Suppressor macrophage (primary cell): Measurements from ENCODE around the gene TXNDC9.
"Not testable (repeated sequence)": the region's sequence is repeated elsewhere in the genome, so short reads cannot be mapped to it uniquely, and the experiment has no call there.

Source experiments
- DNase-seq, 4 experiments: peaks; one replicate each; pipeline ENCODE4 v3.0.0-alpha.2; 2020 to 2022
- total RNA-seq, 17 experiments: gene quantifications; one replicate each; lab custom pipeline; 2026; ENCODE audit warnings: mixed read lengths in 6 of 17, inconsistent platforms in 3 of 17; lab: John Stamatoyannopoulos, UW

The TXNDC9 gene, protein sequence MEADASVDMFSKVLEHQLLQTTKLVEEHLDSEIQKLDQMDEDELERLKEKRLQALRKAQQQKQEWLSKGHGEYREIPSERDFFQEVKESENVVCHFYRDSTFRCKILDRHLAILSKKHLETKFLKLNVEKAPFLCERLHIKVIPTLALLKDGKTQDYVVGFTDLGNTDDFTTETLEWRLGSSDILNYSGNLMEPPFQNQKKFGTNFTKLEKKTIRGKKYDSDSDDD
- 21.7 to 62.0 (median 37.0) reads per million in 17 experiments for total RNA-seq

DNA sequence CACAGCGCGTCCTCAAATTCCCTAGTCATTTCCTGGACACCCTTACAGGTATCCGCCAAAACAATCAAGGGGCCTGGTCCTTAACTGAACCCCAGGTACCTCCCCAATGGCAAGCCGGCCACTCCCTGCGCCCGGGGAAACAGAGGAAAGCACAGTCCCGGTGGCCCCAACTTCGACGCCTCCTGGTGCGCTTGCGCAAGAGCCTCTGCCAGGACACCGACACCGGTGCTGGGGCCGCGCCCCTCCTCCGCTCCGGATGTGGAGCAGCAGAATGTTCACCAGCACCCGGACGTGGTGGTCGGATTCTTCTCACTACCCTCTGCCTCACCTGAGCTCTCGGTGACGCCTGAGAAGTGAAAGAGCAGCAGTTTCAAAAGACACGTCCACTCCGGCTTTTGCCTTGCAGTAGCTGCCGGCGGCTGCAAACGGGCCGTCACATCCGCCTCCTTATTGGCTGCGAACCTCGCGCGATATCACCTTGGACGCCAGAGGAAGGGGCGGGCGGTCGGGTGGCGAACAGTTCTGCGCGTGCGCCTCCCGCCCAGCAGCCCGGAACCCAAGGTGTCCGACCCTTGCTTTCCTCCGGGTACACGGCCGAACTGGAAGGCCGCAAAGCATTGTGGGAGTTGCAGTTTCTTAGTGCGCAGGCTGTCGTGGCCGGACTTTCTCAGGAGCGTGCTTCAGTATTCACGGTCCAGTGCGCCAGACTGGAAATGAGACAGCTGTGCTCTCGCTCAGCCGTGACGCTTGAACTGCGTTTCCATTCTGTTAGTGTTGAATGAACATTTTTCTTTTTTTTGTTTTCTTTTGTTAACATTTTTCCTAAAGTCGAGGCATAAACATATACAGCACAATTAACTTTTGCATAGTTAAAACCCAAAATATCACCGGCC is at the start of gene TXNDC9:
Gene TXNDC9, minus strand, starts transcription at position 423 of the 893 bp plus-strand sequence. CDS start 3,123 bp downstream, outside the sequence.
- DNase-seq: peak; percentile 99 to 100 (median 100)

GRCh38 chr2:99382143-99382542 is 46.0 kb upstream of the TXNDC9 start:
- DNase-seq: no peak

DNA sequence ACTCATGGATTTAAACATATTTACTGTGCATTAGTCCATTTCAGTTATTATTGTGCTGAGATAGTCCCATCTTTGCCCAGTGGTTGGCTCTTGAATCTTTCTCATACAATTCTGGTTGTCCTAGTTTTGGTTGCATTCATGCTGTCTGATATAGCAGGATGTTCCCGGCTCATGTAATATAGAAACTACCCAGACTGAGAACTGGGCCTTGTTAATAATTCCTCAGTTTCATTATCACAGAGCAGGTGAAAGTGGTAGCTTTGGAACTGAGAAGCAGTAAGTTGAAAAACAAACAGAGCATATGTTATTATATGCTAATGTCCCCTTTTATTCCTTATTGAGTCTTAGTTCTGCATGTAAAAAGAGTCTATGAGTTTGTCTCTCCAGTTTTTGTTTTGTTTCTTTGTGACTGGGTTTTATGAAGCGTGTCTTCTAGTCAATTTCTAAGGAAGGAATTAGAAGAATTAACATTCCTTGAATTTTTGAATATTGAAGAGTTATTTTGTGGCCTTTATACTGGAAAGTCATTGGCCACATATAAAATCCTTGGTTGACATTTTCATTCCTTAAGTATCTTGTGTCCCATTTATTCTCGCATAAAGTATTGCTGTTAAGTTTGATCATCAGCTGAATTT is 44.4 kb upstream of the TXNDC9 start:
- DNase-seq: no peak

GRCh38 chr2:99377879-99378278 is 41.7 kb upstream of the TXNDC9 start:
- no peak for DNase-seq

DNA sequence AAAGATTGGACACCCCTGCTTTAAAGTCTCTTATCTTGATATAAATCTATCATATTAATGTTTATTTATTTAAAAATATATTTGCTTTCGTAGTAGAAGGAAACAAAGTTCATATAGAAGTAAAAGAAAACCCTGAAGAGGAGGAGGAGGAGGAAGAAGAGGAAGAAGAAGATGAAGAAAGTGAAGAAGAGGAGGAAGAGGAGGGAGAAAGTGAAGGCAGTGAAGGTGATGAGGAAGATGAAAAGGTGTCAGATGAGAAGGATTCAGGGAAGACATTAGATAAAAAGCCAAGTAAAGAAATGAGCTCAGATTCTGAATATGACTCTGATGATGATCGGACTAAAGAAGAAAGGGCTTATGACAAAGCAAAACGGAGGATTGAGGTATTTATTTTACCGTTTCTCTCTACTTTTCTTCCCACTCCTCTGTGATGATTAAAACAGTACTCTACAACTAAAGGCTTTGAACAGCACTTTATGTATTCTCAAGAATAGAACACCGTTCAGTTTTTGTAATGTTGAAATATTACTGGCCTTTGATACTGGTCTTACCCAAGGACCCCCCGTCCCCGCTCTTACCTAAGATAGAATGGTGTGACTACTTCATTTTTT is 40.2 kb upstream of the TXNDC9 start:
- DNase-seq: no peak

DNA sequence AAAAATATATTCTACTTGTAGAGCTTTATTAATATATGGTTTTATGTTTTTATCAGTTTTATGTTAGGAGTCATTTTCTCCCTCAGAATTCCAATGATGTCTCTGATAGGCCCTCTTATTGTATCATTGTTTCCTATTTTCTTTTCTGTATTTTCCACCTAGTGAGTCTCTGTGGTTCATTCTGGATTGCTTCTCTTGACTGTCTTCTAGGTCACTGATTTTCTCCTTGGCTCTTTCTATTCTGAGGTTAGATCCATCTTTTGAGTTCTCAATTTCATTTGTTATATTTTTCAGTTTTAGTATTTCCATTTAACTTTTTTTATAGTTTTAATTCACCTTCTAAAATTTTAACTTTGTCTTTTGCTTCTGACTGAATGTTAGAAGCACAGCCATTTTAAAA is 38.6 kb upstream of the TXNDC9 start:
- no peak for DNase-seq

- DNase-seq: no peak
Measured at GRCh38 chr2:99373144-99373543, 37.0 kb upstream of the TXNDC9 start.

GRCh38 chr2:99368854-99369253 is 32.7 kb upstream of the TXNDC9 start:
- DNase-seq: not testable (repeated sequence)

DNA sequence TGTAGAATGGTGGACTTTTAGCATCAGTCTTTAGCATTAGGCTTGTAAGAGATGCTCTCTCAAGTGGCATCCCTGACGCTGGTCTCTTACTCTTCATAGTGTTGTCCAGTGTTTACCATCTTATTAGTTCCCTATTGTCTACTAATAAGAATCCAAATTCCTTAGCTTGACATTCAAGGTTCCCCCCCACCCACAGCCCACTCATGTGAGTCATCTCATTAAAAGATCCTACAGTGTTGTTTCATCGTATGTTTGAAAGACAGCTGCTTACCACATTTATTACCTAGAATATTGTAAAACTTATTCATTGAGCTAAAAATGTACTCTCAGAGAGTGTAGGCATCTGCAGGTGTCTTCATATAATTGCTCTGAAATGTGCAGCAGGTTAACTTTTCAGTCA is 29.5 kb upstream of the TXNDC9 start:
- peak in 3 of 4 experiments; percentile 5 to 9 (median 5) for DNase-seq

DNA sequence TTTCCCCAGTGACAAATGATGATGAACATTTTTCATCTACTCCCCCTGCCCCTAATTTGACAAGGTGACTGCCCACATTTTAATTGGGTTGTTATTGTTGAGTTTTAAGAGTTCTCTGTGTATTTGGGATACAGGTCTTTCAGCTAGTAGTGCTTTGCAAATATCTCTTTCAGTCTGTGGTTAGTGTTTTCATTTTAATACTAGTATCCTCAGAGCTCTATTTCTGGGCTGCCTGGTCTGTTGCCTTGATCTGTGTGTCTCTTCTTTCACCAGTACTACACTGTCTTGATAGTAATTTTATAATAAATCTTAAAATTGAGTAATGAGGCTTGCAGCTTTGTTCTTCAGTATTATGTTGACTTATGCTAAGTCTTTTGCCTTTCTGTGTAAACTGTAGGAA is 20.7 kb upstream of the TXNDC9 start:
- no peak for DNase-seq

GRCh38 chr2:99354825-99355224 is 18.7 kb upstream of the TXNDC9 start:
- DNase-seq: not testable (repeated sequence)

DNA sequence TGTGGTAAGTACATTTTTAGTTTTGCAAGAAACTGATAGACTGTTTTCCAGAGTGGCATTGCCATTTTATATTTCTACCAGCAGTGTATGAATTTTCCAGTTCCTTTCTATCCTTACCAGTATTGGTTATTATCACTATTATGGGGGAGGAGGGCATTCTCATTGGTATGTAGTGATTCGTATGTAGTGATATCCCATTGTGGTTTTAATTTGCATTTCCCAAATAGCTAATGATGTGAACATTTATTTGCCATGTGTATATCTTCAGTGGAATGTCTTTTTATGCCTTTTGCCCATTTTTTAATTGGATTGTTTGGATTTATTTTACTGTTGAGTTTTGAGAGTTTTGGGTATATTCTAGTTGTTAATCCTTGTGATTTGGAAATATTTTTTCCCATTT is 17.9 kb upstream of the TXNDC9 start:
- no peak for DNase-seq

DNA sequence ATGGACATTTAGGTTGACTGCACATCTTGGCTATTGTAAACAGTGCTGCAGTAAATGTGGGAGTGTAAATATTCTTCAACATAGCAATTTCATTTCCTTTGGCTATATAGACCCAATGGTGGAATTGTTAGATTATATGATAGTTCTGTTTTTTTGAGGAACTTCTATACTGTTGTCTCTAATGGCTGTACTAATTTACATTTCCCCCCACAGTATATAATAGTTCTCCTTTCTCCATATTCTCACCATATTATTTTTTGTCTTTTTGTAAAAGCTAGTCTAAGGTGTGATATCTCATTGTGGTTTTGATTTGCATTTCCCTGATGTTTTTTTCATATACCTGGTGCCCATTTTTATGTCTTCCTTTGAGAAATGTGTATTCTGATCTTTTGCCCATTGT is 14.1 kb upstream of the TXNDC9 start:
- peak in 2 of 4 experiments; percentile 4 to 21 for DNase-seq

GRCh38 chr2:99348173-99348572 is 12.0 kb upstream of the TXNDC9 start:
- no peak for DNase-seq

- DNase-seq: no peak
Measured at GRCh38 chr2:99346218-99346617, 10.1 kb upstream of the TXNDC9 start.

GRCh38 chr2:99345446-99345845 is 9.3 kb upstream of the TXNDC9 start:
- DNase-seq: not testable (repeated sequence)

DNA sequence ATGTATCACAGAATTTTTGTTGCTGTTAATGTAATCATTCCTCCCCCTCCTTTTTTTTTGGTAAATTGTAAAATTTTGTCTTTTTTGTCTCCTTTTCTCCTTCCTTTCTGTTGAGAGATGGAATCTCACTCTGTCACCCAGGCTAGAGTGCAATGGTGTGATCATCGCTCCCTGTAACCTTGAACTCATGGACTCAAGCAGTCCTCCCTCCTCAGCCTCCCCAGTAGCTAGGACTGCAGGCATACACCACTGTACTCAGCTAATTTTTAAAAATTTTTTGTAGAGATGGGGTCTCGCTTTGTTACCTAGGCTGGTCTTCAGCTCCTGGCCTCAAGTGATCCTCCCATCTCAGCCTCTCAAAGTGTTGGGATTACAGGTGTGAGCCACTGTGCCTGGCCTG is 6.4 kb upstream of the TXNDC9 start:
- DNase-seq: no peak

GRCh38 chr2:99340669-99341236 is 4.6 kb upstream of the TXNDC9 start:
- no peak for DNase-seq

GRCh38 chr2:99338029-99338585 is 2.0 kb upstream of the TXNDC9 start:
- peak; percentile 1 to 8 (median 4) for DNase-seq

DNA sequence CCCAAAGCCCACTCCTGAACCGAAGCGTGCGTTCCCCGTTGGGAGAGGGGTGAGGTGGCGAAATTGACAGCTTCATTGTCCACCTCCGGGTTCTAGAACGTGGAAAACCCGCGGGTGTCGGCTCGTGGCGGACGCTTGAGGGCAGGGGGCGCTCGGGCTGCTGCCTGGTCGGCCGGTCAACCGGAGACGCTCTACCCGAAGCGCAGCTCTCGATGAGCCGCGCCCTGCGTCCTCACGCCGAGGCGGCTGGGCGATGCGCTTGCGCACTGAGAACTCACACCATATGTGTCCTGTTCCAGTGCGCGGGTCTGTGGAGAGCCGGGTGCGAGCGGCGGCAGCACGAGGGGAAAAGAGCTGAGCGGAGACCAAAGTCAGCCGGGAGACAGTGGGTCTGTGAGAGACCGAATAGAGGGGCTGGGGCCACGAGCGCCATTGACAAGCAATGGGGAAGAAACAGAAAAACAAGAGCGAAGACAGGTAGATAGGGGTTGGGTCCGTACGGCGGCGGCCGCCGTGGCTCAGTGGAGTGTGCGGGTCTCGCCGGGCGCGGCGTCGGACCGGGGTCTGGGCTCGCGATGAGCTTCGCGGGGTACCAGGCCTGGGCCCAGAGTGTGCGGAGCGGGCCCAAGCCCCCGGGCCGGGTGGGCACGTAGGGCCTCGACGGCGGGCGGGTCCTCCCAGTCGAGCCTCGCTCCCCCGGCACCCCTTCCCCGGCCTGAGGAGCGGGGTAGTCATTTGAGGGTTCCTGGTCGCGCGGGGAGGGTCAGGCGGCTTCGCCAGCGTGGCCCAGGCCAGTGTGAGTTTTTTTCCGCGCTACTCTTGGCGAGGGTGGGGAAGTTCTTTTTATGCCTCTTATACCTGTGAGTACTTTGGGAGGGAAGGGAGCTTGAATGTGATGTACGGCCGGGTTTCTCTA is 1.2 kb upstream of the TXNDC9 start, which contains the start of gene EIF5B:
Gene EIF5B, plus strand, starts transcription at position 277 of the 916 bp plus-strand sequence. Its CDS starts 166 bp downstream, at position 443.
- peak; percentile 98 to 99 (median 99) for DNase-seq

DNA sequence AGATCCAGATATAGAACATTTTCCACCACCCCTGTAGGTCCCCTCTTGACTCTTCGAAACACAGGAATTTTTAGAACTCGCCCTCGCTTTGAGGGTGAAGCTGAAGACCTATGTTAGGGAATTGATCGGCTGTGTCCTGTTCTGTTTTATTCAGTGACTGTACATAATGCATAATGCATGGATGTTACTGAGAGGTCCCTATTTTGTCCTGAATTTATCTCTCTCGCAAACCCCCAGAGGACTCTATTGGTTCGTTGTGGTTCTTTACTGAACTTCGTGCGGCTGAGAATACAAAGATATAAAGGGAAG is 625 bp upstream of the TXNDC9 start:
- DNase-seq: no peak
